ENCODE measurements around the gene SEPTIN5.
"Not testable (repeated sequence)": the region's sequence is repeated elsewhere in the genome, so short reads cannot be mapped to it uniquely, and the experiment has no call there.

The SEPTIN5 gene

GRCh38 chr22:19720999-19721329 lies 6.7 kb downstream of the SEPTIN5 start:
- no peak for DNase-seq

- DNase-seq: no peak
Measured at GRCh38 chr22:19721330-19722177, 7.3 kb downstream of the SEPTIN5 start.

GRCh38 chr22:19722178-19722981 lies 8.1 kb downstream of the SEPTIN5 start:
- DNase-seq: no peak

- DNase-seq: no peak
Measured at GRCh38 chr22:19722982-19723231, 8.6 kb downstream of the SEPTIN5 start.

GRCh38 chr22:19723232-19723982 lies 9.1 kb downstream of the SEPTIN5 start, which contains the start of gene GP1BB:
GP1BB (plus strand) TSS chr22:19723539; CDS start chr22:19723570, 31 bp downstream.
- DNase-seq: peak in 1 of 2 experiments; percentile 73

GRCh38 chr22:19723983-19724827 lies 9.9 kb downstream of the SEPTIN5 start:
- DNase-seq: peak in 1 of 2 experiments; percentile 73

- no peak for DNase-seq
Measured at GRCh38 chr22:19724927-19725661, 10.8 kb downstream of the SEPTIN5 start.

- DNase-seq: not testable (repeated sequence)
Measured at GRCh38 chr22:19726064-19726788, 11.9 kb downstream of the SEPTIN5 start.

GRCh38 chr22:19727310-19728150 lies 13.2 kb downstream of the SEPTIN5 start:
- DNase-seq: no peak

GRCh38 chr22:19728271-19728670 lies 14.0 kb downstream of the SEPTIN5 start:
- no peak for DNase-seq

GRCh38 chr22:19728836-19729235 lies 14.5 kb downstream of the SEPTIN5 start:
- DNase-seq: no peak

- DNase-seq: no peak
Measured at GRCh38 chr22:19729507-19729906, 15.2 kb downstream of the SEPTIN5 start.

- DNase-seq: no peak
Measured at GRCh38 chr22:19730198-19730597, 15.9 kb downstream of the SEPTIN5 start.

GRCh38 chr22:19730655-19731360 lies 16.5 kb downstream of the SEPTIN5 start:
- peak; percentile 28 to 70 for DNase-seq

GRCh38 chr22:19731361-19732135 lies 17.2 kb downstream of the SEPTIN5 start:
- DNase-seq: no peak

GRCh38 chr22:19732403-19733113 lies 18.3 kb downstream of the SEPTIN5 start:
- no peak for DNase-seq

- DNase-seq: no peak
Measured at GRCh38 chr22:19733755-19734154, 19.5 kb downstream of the SEPTIN5 start.

- DNase-seq: no peak
Measured at GRCh38 chr22:19734163-19734562, 19.9 kb downstream of the SEPTIN5 start.
